ENCODE measurements around the gene EFCAB11. TPM values are rescaled to one million over a fixed set of nuclear protein-coding genes. Genes with fewer than 3 reads are reported as not detected.

Gene EFCAB11
- total RNA-seq, 2 experiments from 2014 or later: 0.36 to 0.47 TPM

- ChIA-PET POLR2A (no interaction called here), CTCF (no interaction called here)
- Mint-ChIP-seq H3K36me3 (ENCODE audit: low read depth) (no peaks in the 10 kb centered on the region), H3K4me1 (ENCODE audit: low read depth) (no peaks in the 10 kb centered on the region), H3K4me3 (no peak overlapping the region), H3K9me3 (no peaks in the 10 kb centered on the region), H3K27ac (no peak overlapping the region), H3K27me3 (peaks cover 19% of the 10 kb centered on the region)
- TF ChIP-seq CTCF (IDR thresholded peaks at IDR 0.05): no peak
- Histone ChIP-seq H3K9me3 (ENCODE audit: control insufficient read depth in 1 of 2, insufficient read depth in 1 of 2, low read length in 2 of 2) (no peaks in the 10 kb centered on the region), H3K36me3 (ENCODE audit: insufficient read depth, low read length) (no peaks in the 10 kb centered on the region), H3K4me3 (ENCODE audit: low read length) (no peak overlapping the region), H3K4me1 (ENCODE audit: insufficient read depth, low read length) (no peaks in the 10 kb centered on the region), H3K27ac (ENCODE audit: low read depth in 1 of 2, low read length in 2 of 2) (no peak overlapping the region), H3K27me3 (ENCODE audit: control insufficient read depth in 1 of 2, insufficient read depth in 2 of 2, low read length in 2 of 2) (no peaks in the 10 kb centered on the region)
- intact Hi-C loops (cut with DNase I, micrococcal nuclease): no loop called here
- no peak for DNase-seq
- ATAC-seq (ENCODE audit: poor library complexity): no peak
Observed at GRCh38 chr14:89814126-89814525, 140.4 kb downstream of the EFCAB11 start.

GRCh38 chr14:89813617-89814031 is 140.9 kb downstream of the EFCAB11 start:
- CTCF ChIA-PET: no interaction called here
- Mint-ChIP-seq H3K4me1 (ENCODE audit: low read depth) (no peaks in the 10 kb centered on the region), H3K27ac (no peak overlapping the region), H3K9me3 (no peaks in the 10 kb centered on the region), H3K27me3 (peaks cover 19% of the 10 kb centered on the region), H3K36me3 (ENCODE audit: low read depth) (no peaks in the 10 kb centered on the region), H3K4me3 (no peak overlapping the region)
- Histone ChIP-seq H3K4me1 (ENCODE audit: insufficient read depth, low read length) (no peaks in the 10 kb centered on the region), H3K36me3 (ENCODE audit: insufficient read depth, low read length) (no peaks in the 10 kb centered on the region), H3K4me3 (ENCODE audit: low read length) (no peak overlapping the region), H3K27ac (ENCODE audit: low read depth in 1 of 2, low read length in 2 of 2) (no peak overlapping the region), H3K27me3 (ENCODE audit: control insufficient read depth in 1 of 2, insufficient read depth in 2 of 2, low read length in 2 of 2) (no peaks in the 10 kb centered on the region), H3K9me3 (ENCODE audit: control insufficient read depth in 1 of 2, insufficient read depth in 1 of 2, low read length in 2 of 2) (no peaks in the 10 kb centered on the region)
- DNase-seq (no peak), ATAC-seq (ENCODE audit: poor library complexity) (no peak)
- POLR2A ChIA-PET: no interaction called here
- no peak for TF ChIP-seq CTCF (IDR thresholded peaks at IDR 0.05)
- intact Hi-C loops (cut with DNase I, micrococcal nuclease): no loop called here

GRCh38 chr14:89811954-89812575 is 142.5 kb downstream of the EFCAB11 start:
- no peaks in the 10 kb centered on the region for H3K4me1 Mint-ChIP-seq (ENCODE audit: low read depth)
- H3K4me3 Mint-ChIP-seq: no peak overlapping the region
- H3K9me3 ChIP-seq (ENCODE audit: control insufficient read depth in 1 of 2, insufficient read depth in 1 of 2, low read length in 2 of 2): no peaks in the 10 kb centered on the region
- H3K4me1 ChIP-seq (ENCODE audit: insufficient read depth, low read length): no peaks in the 10 kb centered on the region
- POLR2A ChIA-PET: no interaction called here
- no peak for TF ChIP-seq CTCF (IDR thresholded peaks at IDR 0.05)
- H3K36me3 Mint-ChIP-seq (ENCODE audit: low read depth): no peaks in the 10 kb centered on the region
- H3K36me3 ChIP-seq (ENCODE audit: insufficient read depth, low read length): no peaks in the 10 kb centered on the region
- no peak overlapping the region for H3K27ac ChIP-seq (ENCODE audit: low read depth in 1 of 2, low read length in 2 of 2)
- H3K9me3 Mint-ChIP-seq: no peaks in the 10 kb centered on the region
- peaks cover 19% of the 10 kb centered on the region for H3K27me3 Mint-ChIP-seq
- ATAC-seq (ENCODE audit: poor library complexity): no peak
- H3K27ac Mint-ChIP-seq: no peak overlapping the region
- H3K4me3 ChIP-seq (ENCODE audit: low read length): no peak overlapping the region
- DNase-seq: no peak
- intact Hi-C loops (cut with DNase I, micrococcal nuclease): no loop called here
- CTCF ChIA-PET: no interaction called here
- no peaks in the 10 kb centered on the region for H3K27me3 ChIP-seq (ENCODE audit: control insufficient read depth in 1 of 2, insufficient read depth in 2 of 2, low read length in 2 of 2)
